Testis (tissue), 5 donors: ENCODE results near the gene N4BP2L2. TPM values are rescaled to one million over a fixed set of nuclear protein-coding genes. Genes with fewer than 3 reads are reported as not detected.
A peak's percentile ranks its signal among the peaks of the same experiment; 100 is the strongest.

Source experiments
- DNase-seq: peaks from one replicate; pipeline ENCODE4 v3.0.0-alpha.2; 2019
- H3K27ac ChIP-seq, 2 donors: fragments of 200-600 bp; sonication (generic); one replicate each; pipeline ENCODE4 v1.5.1; 2019
- H3K27me3 ChIP-seq: fragments of 200-600 bp; sonication (generic); one replicate; pipeline ENCODE4 v1.5.1; 2019
- H3K36me3 ChIP-seq: fragments of 200-600 bp; sonication (generic); one replicate; pipeline ENCODE4 v1.5.1; 2017; ENCODE audit warnings: low read depth; ENCODE audit errors: missing control alignments
- H3K4me1 ChIP-seq: fragments of 200-600 bp; sonication (generic); one replicate; pipeline ENCODE4 v1.5.1; 2019
- H3K4me3 ChIP-seq, 2 donors: fragments of 200-600 bp; sonication (generic); one replicate each; pipeline ENCODE4 v1.5.1; 2017 to 2019
- H3K9me3 ChIP-seq: fragments of 200-600 bp; sonication (generic); one replicate; pipeline ENCODE4 v1.5.1; 2017
- CTCF ChIP-seq, 3 experiments: fragments of 450-650 bp in 2 of 3; fragments of 200-600 bp in 1 of 3; sonication (generic) in 1 of 3; IDR thresholded peaks; one replicate each; pipeline ENCODE4 v1.5.1; 2016 to 2019; ENCODE audit warnings: antibody characterized with exemption in 3 of 3, mild to moderate bottlenecking in 2 of 3, moderate library complexity in 1 of 3
- POLR2A ChIP-seq: fragments of 450-650 bp; IDR thresholded peaks from one replicate; pipeline ENCODE4 v1.6.1; 2017; ENCODE audit warnings: antibody characterized with exemption, mild to moderate bottlenecking, moderate library complexity
- WGBS, 2 donors: methylation state at CpG; one replicate each; pipeline ENCODE4 v1.1.5; 2018; 5-methylcytosine and 5-hydroxymethylcytosine counted together
- intact Hi-C: fragments of 100-400 bp; cut with DNase I; formaldehyde crosslinking; loops from one replicate; pipeline ENCODE4 v1.15.1; 2023; ENCODE audit warnings: low total_unique reads
- long read RNA-seq, 2 donors: transcript quantifications; one replicate each; lab custom pipeline, GENCODE V29; 2026
- polyA plus RNA-seq: library from polyadenylated mRNA; stranded (reverse); fragments of 350-450 nt; fragmentation: Illumina TruSeq; extraction: RNeasy Lipid Tissue Mini Kit (QIAGEN cat#74804); gene quantifications from one replicate; pipeline ENCODE4 v1.2.3, GENCODE V29; 2014; ENCODE audit warnings: low read depth, low replicate concordance; ENCODE audit not compliant: insufficient read depth
- total RNA-seq, 2 donors: library from RNA; depleted of rRNA; stranded (reverse); fragments of >200 nt; gene quantifications; one replicate each; pipeline ENCODE4 v1.2.3, GENCODE V29; 2016

Gene N4BP2L2
- total RNA-seq: 100 to 1,000 TPM; 187 to 197 TPM
- polyA plus RNA-seq: 56.4 TPM
- long read RNA-seq, donor 1, full-length matches to known transcripts: 19 of 71 reads
- long read RNA-seq, donor 1, partial matches to known transcripts: 47 of 71 reads
- long read RNA-seq, donor 1, other reads (novel, unspliced or antisense): 5 of 71 reads
- long read RNA-seq, donor 2, full-length matches to known transcripts: 9 of 14 reads
- long read RNA-seq, donor 2, partial matches to known transcripts: 5 of 14 reads
- long read RNA-seq, donor 2, other reads (novel, unspliced or antisense): 0 of 14 reads

DNA sequence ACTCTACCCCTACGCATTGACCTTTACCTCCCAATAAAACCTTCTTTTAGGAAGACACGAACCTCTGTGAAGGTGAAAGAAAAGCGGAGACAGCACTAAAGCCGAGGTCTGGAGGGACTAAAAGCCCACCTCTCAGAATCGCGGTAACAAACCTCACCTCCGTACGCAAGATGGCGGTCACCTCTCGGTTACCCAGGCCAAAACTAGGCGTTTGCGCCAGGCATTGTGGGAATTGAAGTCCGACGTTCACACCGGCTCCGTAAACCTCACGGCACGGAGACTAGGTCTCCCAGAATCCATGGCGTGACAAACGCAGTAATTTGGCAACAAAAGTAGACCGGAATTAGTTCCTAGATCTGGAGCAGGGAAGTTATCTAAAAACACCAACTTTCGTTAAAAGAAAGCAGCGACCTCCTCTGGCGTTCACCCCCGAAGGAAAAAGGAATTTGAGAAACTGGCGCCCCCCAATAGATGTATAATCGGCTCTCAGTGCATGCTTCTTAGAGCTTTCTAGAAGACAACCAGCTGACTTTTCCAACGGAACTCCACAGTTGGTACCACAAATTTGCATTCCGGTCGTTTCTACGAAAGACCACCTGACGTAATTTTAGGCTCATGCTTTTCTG is at the start of gene N4BP2L2:
Gene N4BP2L2, minus strand, starts transcription at position 175 of the 626 bp plus-strand sequence. CDS start 1,768 bp downstream, outside the sequence.
- H3K27ac ChIP-seq: peak within 1 kb of the TSS; percentile 98
- WGBS, 2 donors: 2 to 3% methylated on average over 30 to 32 of the region's 32 CpGs
- H3K9me3 ChIP-seq: no peaks in the 10 kb centered on the region
- peak within 1 kb of the TSS; percentile 91 to 94 for H3K4me3 ChIP-seq
- intact Hi-C loops: loop anchor here (10.0 kb wide), 1 partner anchor 154 kb away; no protein-coding TSS in a partner anchor
- TF ChIP-seq POLR2A: no peak
- peak; percentile 46 to 77 (median 67) for TF ChIP-seq CTCF (IDR thresholded peaks at IDR 0.05)
- no peaks in the 10 kb centered on the region for H3K27me3 ChIP-seq
- DNase-seq: peak; percentile 99
- H3K4me1 ChIP-seq: peaks cover 9% of the 10 kb centered on the region
- H3K36me3 ChIP-seq: no peaks in the 10 kb centered on the region

GRCh38 chr13:32587811-32588170 is 49.2 kb upstream of the N4BP2L2 start:
- intact Hi-C loops: loop anchor here (5.0 kb wide), 1 partner anchor 955 kb away; no protein-coding TSS in a partner anchor
- H3K4me3 ChIP-seq: peak overlapping the region; percentile 77 to 91
- H3K27ac ChIP-seq: peak overlapping the region; percentile 89 to 99
- 1% methylated on average over 8 of the region's 8 CpGs for WGBS, 2 donors
- H3K36me3 ChIP-seq: no peaks in the 10 kb centered on the region
- no peak for DNase-seq
- no peaks in the 10 kb centered on the region for H3K9me3 ChIP-seq
- no peak for TF ChIP-seq CTCF (IDR thresholded peaks at IDR 0.05)
- no peak for TF ChIP-seq POLR2A
- H3K4me1 ChIP-seq: peaks cover 8% of the 10 kb centered on the region
- H3K27me3 ChIP-seq: no peaks in the 10 kb centered on the region

DNA sequence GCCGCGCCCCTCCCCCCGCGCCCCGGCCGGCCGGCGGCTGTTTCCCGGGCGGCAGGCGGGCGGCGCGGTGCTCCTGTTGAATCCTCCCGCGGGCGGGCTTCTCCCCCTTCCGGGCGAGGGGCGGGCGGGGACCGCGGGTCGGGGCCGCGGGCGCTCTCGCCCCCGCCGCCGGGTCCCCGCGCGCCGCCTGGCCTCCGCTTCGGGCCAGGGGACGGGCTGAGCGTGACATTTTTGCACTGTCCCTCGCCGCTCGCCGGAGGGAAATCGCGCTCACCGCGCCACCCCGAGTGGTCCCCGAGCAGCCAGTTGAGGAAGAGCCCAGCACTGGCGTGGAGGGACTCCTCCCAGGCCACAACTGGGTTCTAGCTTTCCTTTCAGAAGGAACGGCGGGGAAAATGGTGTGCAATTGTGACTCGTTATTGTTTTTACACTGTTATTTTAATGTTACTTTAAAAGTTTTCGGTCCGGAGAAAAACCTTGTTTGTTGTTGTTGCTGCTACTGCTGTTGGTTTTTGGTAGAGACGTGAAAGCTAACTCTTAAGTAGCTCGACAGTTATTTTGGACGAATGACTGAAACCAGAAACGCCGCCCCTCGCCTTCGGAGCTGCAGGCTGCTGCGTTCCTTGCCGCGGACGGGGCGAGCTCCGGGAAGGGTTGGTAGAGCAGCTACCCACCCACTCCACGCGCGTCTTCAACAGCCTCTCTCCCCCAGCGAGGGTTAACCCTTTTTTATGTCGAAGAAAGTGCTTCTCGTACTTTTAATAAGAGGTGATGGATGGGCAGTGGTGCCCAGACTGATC is 48.6 kb upstream of the N4BP2L2 start:
- TF ChIP-seq POLR2A (no peak), CTCF (IDR thresholded peaks at IDR 0.05) (peak in 2 of 3 experiments; percentile 17 to 23)
- Histone ChIP-seq H3K4me1 (peaks cover 8% of the 10 kb centered on the region), H3K9me3 (no peaks in the 10 kb centered on the region), H3K36me3 (no peaks in the 10 kb centered on the region), H3K27me3 (no peaks in the 10 kb centered on the region), H3K4me3 (peak overlapping the region; percentile 77 to 91), H3K27ac (peak overlapping the region; percentile 89 to 99)
- peak; percentile 82 for DNase-seq
- intact Hi-C loops: loop anchor here (5.0 kb wide), 1 partner anchor 955 kb away; no protein-coding TSS in a partner anchor
- 0 to 1% methylated on average over 37 to 48 of the region's 74 CpGs for WGBS, 2 donors

- no peaks in the 10 kb centered on the region for H3K9me3 ChIP-seq
- TF ChIP-seq CTCF (IDR thresholded peaks at IDR 0.05): peak; percentile 90 to 99 (median 98)
- no peak for TF ChIP-seq POLR2A
- H3K4me1 ChIP-seq: peaks cover 8% of the 10 kb centered on the region
- no peaks in the 10 kb centered on the region for H3K36me3 ChIP-seq
- 0 to 1% methylated on average over 21 to 73 of the region's 97 CpGs for WGBS, 2 donors
- intact Hi-C loops: loop anchor here (5.0 kb wide), 1 partner anchor 956 kb away; no protein-coding TSS in a partner anchor
- H3K4me3 ChIP-seq: peak within 1 kb of the TSS; percentile 80 to 91
- H3K27ac ChIP-seq: peak within 1 kb of the TSS; percentile 98 to 99
- no peaks in the 10 kb centered on the region for H3K27me3 ChIP-seq
- peak; percentile 95 for DNase-seq
Measured at GRCh38 chr13:32586080-32586900, 47.7 kb upstream of the N4BP2L2 start, which contains the start of gene PDS5B. Gene PDS5B, plus strand, starts transcription at chr13:32586452. Its CDS starts 62,321 bp downstream, at chr13:32648773.
